A549 (cell line): Measurements from ENCODE around the gene CNTN4. TPM values are rescaled to one million over a fixed set of nuclear protein-coding genes. Genes with fewer than 3 reads are reported as not detected.
A peak's percentile ranks its signal among the peaks of the same experiment; 100 is the strongest.

Experiments
- ATAC-seq, 2 experiments: fragments of 200-7000 bp in 1 of 2; fragments of >200 bp in 1 of 2; cut with Nextera tagmentation in 1 of 2; cut with Tn5 transposase in 1 of 2; 3 replicates each; pipeline versions ENCODE4 v1.8.0 to v1.9.1; 2018 to 2020; ENCODE audit warnings: mild to moderate bottlenecking in 1 of 2, moderate library complexity in 1 of 2
- CTCF ChIA-PET: fragments of 300-600 bp; sonication (Branson Sonifier 250); formaldehyde crosslinking; extraction: SDS; loops from one replicate; lab custom pipeline; 2021; ENCODE audit warnings: antibody characterized with exemption, inconsistent platforms; lab: Yijun Ruan, JAX
- POLR2A ChIA-PET: fragments of 350-600 bp; formaldehyde crosslinking; extraction: SDS; loops from one replicate; lab custom pipeline; 2021; ENCODE audit warnings: antibody characterized with exemption, inconsistent platforms; lab: Yijun Ruan, JAX
- DNase-seq, 2 experiments: peaks; one replicate each; pipeline versions ENCODE4 v3.0.0 to v3.0.0-alpha.2; 2011 to 2016; ENCODE audit warnings: low read depth in 1 of 2, low spot score in 1 of 2
- FAIRE-seq: peaks from 2 replicates; lab custom pipeline; 2011; peaks lifted over from hg19 to GRCh38; lab: Jason Lieb, UNC
- H3K27ac ChIP-seq, 2 experiments: fragments of >200 bp; sonication (Bioruptor Twin); formaldehyde crosslinking; 3 replicates each; pipeline ENCODE4 v1.5.1; 2016 to 2017
- H3K4me1 ChIP-seq: fragments of >200 bp; sonication (Bioruptor Twin); formaldehyde crosslinking; 3 replicates; pipeline ENCODE4 v1.6.1; 2016
- H3K4me2 ChIP-seq: fragments of >200 bp; sonication (Bioruptor Twin); formaldehyde crosslinking; 3 replicates; pipeline ENCODE4 v1.6.1; 2016
- H3K4me3 ChIP-seq: fragments of >200 bp; sonication (Bioruptor Twin); formaldehyde crosslinking; 3 replicates; pipeline ENCODE4 v1.5.1; 2016
- H3K9me3 ChIP-seq: fragments of >200 bp; sonication (Bioruptor Twin); formaldehyde crosslinking; 3 replicates; pipeline ENCODE4 v1.6.1; 2016
- BHLHE40 ChIP-seq: IDR thresholded peaks from 2 replicates; pipeline ENCODE4 v1.6.1; 2012; ENCODE audit warnings: low read depth, low read length, inconsistent platforms
- CHD2 ChIP-seq: fragments of 150-350 bp; IDR thresholded peaks from 2 replicates; pipeline ENCODE4 v1.6.1; 2014; ENCODE audit warnings: low read length; ENCODE audit not compliant: partially characterized antibody
- EP300 ChIP-seq, 2 experiments: fragments of >200 bp; sonication (Bioruptor Twin); formaldehyde crosslinking; IDR thresholded peaks; 2 replicates in 1 of 2; 3 replicates in 1 of 2; pipeline ENCODE4 v1.6.1; 2016 to 2017
- FOSL2 ChIP-seq, 2 experiments: fragments of 450-650 bp in 1 of 2; fragments of >200 bp in 1 of 2; sonication (Bioruptor Twin) in 1 of 2; formaldehyde crosslinking; IDR thresholded peaks; 2 replicates each; pipeline versions ENCODE4 v1.5.0 to v1.6.1; 2016 to 2020; ENCODE audit warnings: mild to moderate bottlenecking in 1 of 2, moderate library complexity in 1 of 2
- FOXS1 ChIP-seq: fragments of 250-450 bp; sonication (Bioruptor Pico); IDR thresholded peaks from 2 replicates; pipeline ENCODE4 v1.5.0; 2020; ENCODE audit warnings: mild to moderate bottlenecking, moderate library complexity
- HEYL ChIP-seq: fragments of 250-450 bp; sonication (Bioruptor Pico); IDR thresholded peaks from 2 replicates; pipeline ENCODE4 v1.8.0; 2021; ENCODE audit warnings: mild to moderate bottlenecking, moderate library complexity
- HOXA7 ChIP-seq: fragments of 250-450 bp; sonication (Bioruptor Pico); IDR thresholded peaks from 2 replicates; pipeline ENCODE4 v1.5.0; 2020; ENCODE audit warnings: mild to moderate bottlenecking, moderate library complexity
- HOXB13 ChIP-seq: fragments of 250-450 bp; sonication (Bioruptor Pico); IDR thresholded peaks from 2 replicates; pipeline ENCODE4 v1.5.0; 2020; ENCODE audit warnings: low read depth, mild to moderate bottlenecking, moderate library complexity
- JUN ChIP-seq, 2 experiments: fragments of >200 bp; sonication (Bioruptor Twin); formaldehyde crosslinking; IDR thresholded peaks; 2 replicates in 1 of 2; 3 replicates in 1 of 2; pipeline ENCODE4 v1.6.1; 2016 to 2017
- MAFK ChIP-seq: fragments of 450-650 bp; IDR thresholded peaks from 2 replicates; pipeline ENCODE4 v1.6.1; 2014; ENCODE audit not compliant: partially characterized antibody
- RFX5 ChIP-seq: fragments of 450-650 bp; IDR thresholded peaks from 2 replicates; pipeline ENCODE4 v1.7.1; 2014; ENCODE audit warnings: antibody characterized with exemption, mild to moderate bottlenecking, moderate library complexity
- SREBF2 ChIP-seq: fragments of 450-650 bp; IDR thresholded peaks from 2 replicates; pipeline ENCODE4 v1.6.1; 2014; ENCODE audit warnings: mild to moderate bottlenecking, moderate library complexity
- ZNF302 ChIP-seq: fragments of 250-450 bp; sonication (Bioruptor Pico); IDR thresholded peaks from 2 replicates; pipeline ENCODE4 v1.9.0; 2021; ENCODE audit warnings: inconsistent platforms, mild to moderate bottlenecking, moderate library complexity
- ZSCAN20 ChIP-seq: fragments of 250-450 bp; sonication (Bioruptor Pico); IDR thresholded peaks from 2 replicates; pipeline ENCODE4 v1.8.0; 2022; ENCODE audit warnings: mild to moderate bottlenecking, moderate library complexity
- WGBS: methylation state at CpG from one replicate; pipeline ENCODE4 v1.1.6; 2017; ENCODE audit errors: missing lambda C conversion rate; 5-methylcytosine and 5-hydroxymethylcytosine counted together
- polyA plus RNA-seq, 4 experiments: library from polyadenylated mRNA; depleted of rRNA in 3 of 4; stranded (reverse); fragments of >200 nt; fragmentation: RNase III in 1 of 4; extraction: RNeasy Plus Mini Kit Qiagen cat#74134 plus additional on column Dnase treatment in 1 of 4; gene quantifications; 2 replicates in 3 of 4; 3 replicates in 1 of 4; pipeline ENCODE4 v1.2.3, GENCODE V29; 2011 to 2017
- TF ChIP-seq, protein P1 (sequence below): IDR thresholded peaks from 2 replicates; pipeline ENCODE4 v1.6.1; 2012
- TF ChIP-seq, protein P2 (sequence below): fragments of 200-600 bp; sonication (generic); IDR thresholded peaks from 2 replicates; pipeline ENCODE4 v1.6.1; 2016; ENCODE audit warnings: antibody characterized with exemption, mild to moderate bottlenecking, moderate library complexity
- TF ChIP-seq, protein P3 (sequence below): fragments of 450-650 bp; IDR thresholded peaks from 2 replicates; pipeline ENCODE4 v1.6.1; 2014; ENCODE audit warnings: antibody characterized with exemption
- TF ChIP-seq, protein P4 (sequence below): fragments of >200 bp; sonication (Bioruptor Twin); formaldehyde crosslinking; IDR thresholded peaks from 2 replicates; pipeline ENCODE4 v1.6.1; 2016

CNTN4 gene
- polyA plus RNA-seq, 2 of the 4 experiments (the other 2 are of a cell fraction), result 0.03 TPM; not detected in 1

GRCh38 chr3:2849092-2849491 lies 750.4 kb downstream of the CNTN4 start:
- DNase-seq, result no peak
- Histone ChIP-seq H3K27ac (no peak overlapping the region), H3K9me3 (no peaks in the 10 kb centered on the region), H3K4me2 (no peak overlapping the region), H3K4me1 (no peaks in the 10 kb centered on the region), H3K4me3 (no peak overlapping the region)
- TF ChIP-seq FOSL2 (IDR thresholded peaks at IDR 0.05), result no peak
- TF ChIP-seq FOSL2 (CRISPR knock-in tag; IDR thresholded peaks at IDR 0.05), result no peak
- TF ChIP-seq BHLHE40, result no peak
- CTCF ChIA-PET, result no interaction called here
- peak; percentile 23 for FAIRE-seq
- POLR2A ChIA-PET, result no interaction called here
- ATAC-seq, result no peak

GRCh38 chr3:2850701-2851100 lies 752.0 kb downstream of the CNTN4 start:
- Histone ChIP-seq H3K27ac (no peak overlapping the region), H3K4me3 (no peak overlapping the region), H3K4me2 (no peak overlapping the region), H3K9me3 (no peaks in the 10 kb centered on the region), H3K4me1 (no peaks in the 10 kb centered on the region)
- TF ChIP-seq JUN (IDR thresholded peaks at IDR 0.05), result no peak
- no peak for TF ChIP-seq HEYL (CRISPR knock-in tag)
- TF ChIP-seq CHD2, result no peak
- TF ChIP-seq MAFK, result no peak
- no peak for TF ChIP-seq EP300 (IDR thresholded peaks at IDR 0.05)
- TF ChIP-seq, protein P1, sequence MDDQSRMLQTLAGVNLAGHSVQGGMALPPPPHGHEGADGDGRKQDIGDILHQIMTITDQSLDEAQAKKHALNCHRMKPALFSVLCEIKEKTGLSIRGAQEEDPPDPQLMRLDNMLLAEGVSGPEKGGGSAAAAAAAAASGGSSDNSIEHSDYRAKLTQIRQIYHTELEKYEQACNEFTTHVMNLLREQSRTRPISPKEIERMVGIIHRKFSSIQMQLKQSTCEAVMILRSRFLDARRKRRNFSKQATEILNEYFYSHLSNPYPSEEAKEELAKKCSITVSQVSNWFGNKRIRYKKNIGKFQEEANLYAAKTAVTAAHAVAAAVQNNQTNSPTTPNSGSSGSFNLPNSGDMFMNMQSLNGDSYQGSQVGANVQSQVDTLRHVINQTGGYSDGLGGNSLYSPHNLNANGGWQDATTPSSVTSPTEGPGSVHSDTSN, result no peak
- TF ChIP-seq, protein P2, sequence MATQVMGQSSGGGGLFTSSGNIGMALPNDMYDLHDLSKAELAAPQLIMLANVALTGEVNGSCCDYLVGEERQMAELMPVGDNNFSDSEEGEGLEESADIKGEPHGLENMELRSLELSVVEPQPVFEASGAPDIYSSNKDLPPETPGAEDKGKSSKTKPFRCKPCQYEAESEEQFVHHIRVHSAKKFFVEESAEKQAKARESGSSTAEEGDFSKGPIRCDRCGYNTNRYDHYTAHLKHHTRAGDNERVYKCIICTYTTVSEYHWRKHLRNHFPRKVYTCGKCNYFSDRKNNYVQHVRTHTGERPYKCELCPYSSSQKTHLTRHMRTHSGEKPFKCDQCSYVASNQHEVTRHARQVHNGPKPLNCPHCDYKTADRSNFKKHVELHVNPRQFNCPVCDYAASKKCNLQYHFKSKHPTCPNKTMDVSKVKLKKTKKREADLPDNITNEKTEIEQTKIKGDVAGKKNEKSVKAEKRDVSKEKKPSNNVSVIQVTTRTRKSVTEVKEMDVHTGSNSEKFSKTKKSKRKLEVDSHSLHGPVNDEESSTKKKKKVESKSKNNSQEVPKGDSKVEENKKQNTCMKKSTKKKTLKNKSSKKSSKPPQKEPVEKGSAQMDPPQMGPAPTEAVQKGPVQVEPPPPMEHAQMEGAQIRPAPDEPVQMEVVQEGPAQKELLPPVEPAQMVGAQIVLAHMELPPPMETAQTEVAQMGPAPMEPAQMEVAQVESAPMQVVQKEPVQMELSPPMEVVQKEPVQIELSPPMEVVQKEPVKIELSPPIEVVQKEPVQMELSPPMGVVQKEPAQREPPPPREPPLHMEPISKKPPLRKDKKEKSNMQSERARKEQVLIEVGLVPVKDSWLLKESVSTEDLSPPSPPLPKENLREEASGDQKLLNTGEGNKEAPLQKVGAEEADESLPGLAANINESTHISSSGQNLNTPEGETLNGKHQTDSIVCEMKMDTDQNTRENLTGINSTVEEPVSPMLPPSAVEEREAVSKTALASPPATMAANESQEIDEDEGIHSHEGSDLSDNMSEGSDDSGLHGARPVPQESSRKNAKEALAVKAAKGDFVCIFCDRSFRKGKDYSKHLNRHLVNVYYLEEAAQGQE, result no peak
- TF ChIP-seq ZSCAN20 (CRISPR knock-in tag), result no peak
- DNase-seq, result no peak
- CTCF ChIA-PET, result no interaction called here
- WGBS, result 19% methylated on average over 2 of the region's 2 CpGs
- ATAC-seq, result no peak
- no peak for FAIRE-seq
- POLR2A ChIA-PET, result no interaction called here

DNA sequence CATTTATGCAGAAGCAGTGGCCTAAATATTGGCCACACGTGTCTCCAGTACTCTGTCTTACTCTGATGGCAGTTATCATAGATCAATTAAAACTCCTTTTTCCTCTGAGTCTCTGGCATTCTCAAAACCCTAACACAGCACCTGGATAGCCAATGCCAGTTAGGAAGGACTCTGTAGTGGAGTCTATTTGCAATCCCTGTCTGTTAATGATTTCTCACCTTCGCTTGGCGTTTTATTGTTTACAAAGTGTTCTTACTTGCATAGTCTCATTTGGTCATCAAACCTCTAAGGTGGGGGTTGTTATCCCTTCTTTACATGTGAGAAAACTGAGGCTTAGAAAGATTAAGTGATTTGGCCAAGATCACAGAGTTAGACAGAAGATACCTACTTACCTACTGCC lies 752.7 kb downstream of the CNTN4 start:
- DNase-seq (no peak), FAIRE-seq (no peak), ATAC-seq (no peak)
- ChIA-PET CTCF (no interaction called here), POLR2A (no interaction called here)
- Histone ChIP-seq H3K27ac (no peak overlapping the region), H3K4me1 (no peaks in the 10 kb centered on the region), H3K4me3 (no peak overlapping the region), H3K4me2 (no peak overlapping the region), H3K9me3 (no peaks in the 10 kb centered on the region)
- TF ChIP-seq HOXB13 (CRISPR knock-in tag), result no peak
- TF ChIP-seq, protein P3, sequence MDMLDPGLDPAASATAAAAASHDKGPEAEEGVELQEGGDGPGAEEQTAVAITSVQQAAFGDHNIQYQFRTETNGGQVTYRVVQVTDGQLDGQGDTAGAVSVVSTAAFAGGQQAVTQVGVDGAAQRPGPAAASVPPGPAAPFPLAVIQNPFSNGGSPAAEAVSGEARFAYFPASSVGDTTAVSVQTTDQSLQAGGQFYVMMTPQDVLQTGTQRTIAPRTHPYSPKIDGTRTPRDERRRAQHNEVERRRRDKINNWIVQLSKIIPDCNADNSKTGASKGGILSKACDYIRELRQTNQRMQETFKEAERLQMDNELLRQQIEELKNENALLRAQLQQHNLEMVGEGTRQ, result no peak
- TF ChIP-seq CHD2, result no peak
- no peak for TF ChIP-seq HOXA7
- TF ChIP-seq, protein P1, result no peak
- TF ChIP-seq ZNF302 (CRISPR knock-in tag), result no peak
- TF ChIP-seq, protein P4, sequence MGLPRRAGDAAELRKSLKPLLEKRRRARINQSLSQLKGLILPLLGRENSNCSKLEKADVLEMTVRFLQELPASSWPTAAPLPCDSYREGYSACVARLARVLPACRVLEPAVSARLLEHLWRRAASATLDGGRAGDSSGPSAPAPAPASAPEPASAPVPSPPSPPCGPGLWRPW, result no peak
- TF ChIP-seq RFX5, result no peak
- no peak for TF ChIP-seq SREBF2
- TF ChIP-seq BHLHE40, result no peak
- TF ChIP-seq FOXS1 (CRISPR knock-in tag), result no peak
- no peak for TF ChIP-seq JUN (IDR thresholded peaks at IDR 0.05)
- WGBS, result 1% methylated on average over 3 of the region's 3 CpGs
